ENCODE data around the gene UCN.
"Not testable (repeated sequence)": the region's sequence is repeated elsewhere in the genome, so short reads cannot be mapped to it uniquely, and the experiment has no call there.

The UCN gene

DNA sequence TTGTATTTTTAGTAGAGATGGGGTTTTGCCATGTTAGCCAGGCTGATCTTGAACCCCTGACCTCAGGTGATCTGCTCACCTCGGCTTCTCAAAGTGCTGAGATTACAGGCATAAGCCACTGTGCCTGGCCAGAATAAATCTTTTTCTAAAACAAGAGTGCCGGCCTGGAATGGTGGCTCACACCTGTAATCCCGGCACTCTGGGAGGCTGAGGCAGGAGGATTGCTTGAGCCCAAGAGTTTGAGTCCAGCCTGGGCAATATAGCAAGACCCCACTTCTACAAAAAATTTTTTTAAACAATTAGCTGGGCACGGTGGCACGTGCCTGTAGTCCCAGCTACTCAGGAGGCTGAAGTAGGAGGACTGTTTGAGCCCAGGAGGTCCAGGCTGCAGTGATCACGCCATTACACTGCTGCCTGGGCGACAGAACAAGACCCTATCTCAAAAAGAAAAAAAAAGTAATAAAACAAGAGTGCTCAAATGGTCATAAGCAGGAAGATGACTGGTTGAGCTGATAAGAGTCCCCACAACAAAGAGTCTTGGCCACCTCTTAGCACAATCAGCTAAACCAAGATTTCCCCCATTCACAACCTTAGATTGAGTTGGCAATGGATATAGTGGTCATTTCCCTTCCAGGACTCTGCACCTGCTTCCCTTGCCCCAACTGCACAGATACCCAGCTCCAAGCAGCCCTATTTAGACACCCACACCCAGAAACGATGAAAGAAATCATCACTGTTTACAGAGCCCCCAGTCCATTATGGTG lies 5.8 kb upstream of the UCN start:
- no peak for DNase-seq

DNA sequence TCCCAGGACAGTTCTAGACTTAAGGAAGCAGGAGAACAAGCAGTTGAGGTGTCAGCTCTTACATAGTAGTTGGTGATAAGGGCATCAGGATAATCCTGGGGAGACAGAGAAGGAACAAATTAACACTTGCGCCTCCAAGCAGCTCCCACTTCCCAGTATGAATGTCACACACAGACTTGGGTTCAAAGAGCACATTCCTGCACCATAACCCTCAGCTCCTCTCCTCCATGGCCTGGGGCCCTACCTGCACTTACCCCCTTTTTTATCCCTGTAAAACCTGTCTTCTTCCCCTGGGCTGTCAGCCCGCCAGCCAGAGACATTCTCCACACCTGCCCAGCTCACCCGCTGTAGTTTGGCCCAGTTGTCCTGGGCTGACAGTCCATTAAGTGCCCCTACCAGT lies 3.9 kb upstream of the UCN start:
- no peak for DNase-seq

DNA sequence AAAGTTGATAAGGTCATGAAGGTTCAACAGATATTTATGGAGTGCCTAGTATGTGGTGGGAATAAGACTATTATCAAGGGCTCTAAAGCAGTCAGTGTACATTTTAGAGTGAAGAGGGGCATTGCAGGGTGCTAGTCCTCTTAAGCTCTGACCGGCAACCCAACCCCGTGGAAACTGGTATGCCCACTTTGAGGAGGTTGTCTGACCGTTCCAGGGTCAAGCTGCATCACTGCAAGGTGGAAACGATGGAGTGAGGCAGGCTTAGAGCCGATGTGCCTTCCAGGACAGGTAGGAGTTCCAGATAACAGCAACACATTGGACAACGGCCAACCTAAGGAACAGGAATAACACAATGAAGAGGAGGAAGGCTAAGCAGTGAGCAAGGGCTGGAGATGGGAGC lies 1.4 kb upstream of the UCN start:
- no peak for DNase-seq

DNA sequence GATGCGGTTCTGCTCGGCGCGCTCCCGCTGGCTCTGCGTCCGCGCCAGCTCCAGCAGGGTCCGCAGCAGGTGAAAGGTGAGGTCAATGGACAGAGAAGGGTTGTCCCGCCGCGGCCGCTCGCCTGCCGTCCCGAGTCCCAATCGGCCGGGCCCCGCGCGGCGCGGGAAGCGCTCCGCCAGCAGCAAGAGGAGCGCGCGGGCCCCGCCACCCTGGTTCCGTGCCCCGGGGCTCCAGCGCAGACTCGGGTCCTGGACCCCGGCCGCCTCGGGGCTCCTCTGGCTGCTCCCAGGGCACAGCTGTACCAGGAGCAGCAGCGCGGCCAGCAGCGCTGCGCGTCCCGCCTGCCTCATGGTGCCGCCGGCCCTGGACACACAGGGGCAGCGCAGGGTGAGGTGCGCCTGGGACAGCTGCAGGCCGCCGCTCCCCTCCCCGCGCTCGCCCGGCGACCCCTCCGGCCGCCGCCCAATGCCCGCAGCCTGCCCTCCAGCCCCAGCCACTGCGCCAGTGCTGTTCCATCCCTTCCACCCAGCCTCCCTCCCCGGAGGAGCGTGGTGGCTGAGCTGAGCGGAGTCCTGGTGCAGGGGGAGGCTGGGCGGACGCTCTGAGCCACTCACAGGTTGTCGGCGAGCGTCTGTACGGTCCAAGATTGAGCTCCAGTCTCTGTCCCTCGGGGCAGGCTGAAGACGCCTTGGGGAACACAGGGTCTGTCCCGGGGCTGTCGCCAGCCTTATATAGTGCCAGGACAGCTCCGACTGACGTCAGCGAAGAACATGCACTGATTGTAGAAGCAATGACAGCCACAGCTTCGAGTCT lies 493 bp downstream of the UCN start:
- no peak for DNase-seq

DNA sequence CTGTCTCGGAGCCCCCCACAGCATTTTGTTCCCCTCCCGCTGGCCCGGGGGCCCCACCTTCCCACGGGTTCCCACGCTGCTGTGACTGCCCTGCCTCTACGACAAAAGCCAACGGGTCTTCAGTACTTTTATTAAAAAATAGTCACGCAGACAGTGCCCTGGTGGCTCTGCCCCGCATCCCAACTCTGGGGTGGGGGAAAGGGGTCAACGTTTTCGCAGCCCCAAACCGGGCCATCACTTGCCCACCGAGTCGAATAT lies 1.0 kb downstream of the UCN start:
- DNase-seq: no peak

DNA sequence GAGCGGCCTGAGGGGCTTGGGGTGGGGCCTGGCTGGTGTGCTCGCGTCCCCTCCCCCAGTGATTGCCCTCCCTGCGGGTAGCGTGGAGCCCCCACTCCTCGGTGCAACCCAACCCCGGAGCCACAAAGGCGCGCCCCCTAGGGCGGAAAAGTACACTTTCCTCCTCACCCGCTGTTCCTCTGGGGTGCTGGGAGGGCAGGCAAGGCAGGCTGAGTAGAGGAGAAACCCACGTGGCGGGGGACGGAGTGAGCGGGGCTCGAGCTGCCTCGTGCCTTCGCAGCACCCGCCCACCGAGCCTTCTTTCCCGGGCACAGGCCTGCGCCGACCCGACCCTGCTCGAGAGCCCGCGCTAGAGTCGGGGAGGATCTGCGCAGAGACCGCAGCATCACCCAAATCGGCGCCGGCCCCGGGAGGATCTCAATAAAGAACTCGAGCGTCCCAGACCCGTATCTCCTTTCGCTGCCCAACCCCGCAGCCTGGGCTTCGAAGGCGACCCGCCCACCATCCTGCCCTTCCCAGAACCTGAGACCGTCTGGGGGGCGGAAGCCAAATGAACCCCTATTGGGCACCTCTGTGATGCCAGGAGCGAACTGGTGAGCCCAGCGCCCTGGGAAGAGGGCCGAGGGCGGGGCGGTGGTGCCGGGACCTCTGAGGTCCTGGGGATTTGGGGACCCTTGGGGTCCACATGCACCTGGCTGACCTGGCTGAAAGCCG lies 1.5 kb downstream of the UCN start:
- DNase-seq: peak; percentile 51

DNA sequence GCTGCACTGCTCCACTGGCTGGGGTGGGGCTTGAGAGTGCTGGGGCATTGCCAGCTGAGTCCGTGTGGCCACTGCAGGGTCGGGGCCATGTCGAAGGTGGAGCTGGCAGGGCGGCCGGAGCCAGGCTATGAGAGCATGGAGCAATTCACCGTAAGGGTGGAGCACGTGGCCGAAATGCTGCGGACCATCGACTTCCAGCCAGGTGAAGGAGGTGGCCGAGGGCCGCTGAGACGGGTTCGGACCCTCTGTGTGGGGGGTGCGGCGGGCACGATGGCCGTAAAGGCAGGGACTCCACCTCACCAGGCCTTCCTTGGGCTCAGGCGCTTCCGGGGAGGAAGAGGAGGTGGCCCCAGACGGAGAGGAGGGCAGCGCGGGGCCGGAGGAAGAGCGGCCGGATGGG lies 2.1 kb downstream of the UCN start:
- DNase-seq: no peak

DNA sequence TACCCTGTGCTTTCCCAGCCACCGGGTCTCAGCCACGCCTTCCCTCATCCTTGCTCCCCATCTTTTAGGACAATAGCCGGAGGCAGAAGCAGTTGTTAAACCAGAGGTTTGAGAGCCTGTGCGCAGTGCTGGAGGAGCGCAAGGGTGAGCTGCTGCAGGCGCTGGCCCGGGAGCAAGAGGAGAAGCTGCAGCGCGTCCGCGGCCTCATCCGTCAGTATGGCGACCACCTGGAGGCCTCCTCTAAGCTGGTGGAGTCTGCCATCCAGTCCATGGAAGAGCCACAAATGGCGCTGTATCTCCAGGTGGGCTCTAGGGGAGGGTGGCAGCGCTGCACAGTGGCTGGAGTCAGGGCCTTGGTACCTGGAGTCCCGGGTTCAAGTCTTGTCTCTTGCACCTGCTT lies 2.7 kb downstream of the UCN start:
- no peak for DNase-seq

DNA sequence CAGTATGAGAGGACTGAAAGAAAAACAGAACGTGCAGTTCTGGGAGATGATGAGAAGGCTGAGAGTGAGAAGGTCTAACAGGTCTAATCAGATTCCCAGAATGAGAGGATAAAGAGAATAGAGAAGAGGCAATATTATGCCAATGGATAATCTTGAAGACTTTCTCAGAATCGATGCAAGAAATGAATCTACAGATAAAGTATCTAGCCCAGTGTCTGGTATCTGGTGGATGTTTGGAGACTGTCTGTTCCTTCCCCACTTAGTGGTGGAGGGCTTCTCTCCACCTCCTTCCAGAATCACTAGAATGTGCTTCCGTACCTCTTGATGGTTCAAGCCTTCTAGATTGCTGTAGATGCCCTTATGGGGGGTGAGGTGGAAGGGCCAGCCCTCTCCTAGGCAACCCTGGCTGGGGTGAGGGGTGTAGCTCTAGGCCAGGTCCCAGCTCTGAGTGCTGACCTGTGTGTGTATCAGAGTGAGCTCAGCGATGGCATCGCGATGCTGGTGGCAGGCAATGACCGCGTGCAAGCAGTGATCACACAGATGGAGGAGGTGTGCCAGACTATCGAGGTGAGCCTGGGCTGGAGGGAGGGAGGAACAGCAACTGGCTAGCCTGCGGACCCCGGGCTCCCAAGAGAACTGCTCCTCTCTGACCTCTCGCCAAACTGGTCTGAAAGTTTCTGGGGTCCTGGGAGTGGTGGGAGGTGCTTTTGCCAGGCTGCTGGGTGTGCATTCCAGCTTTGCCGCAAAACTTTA lies 3.6 kb downstream of the UCN start:
- DNase-seq: no peak

DNA sequence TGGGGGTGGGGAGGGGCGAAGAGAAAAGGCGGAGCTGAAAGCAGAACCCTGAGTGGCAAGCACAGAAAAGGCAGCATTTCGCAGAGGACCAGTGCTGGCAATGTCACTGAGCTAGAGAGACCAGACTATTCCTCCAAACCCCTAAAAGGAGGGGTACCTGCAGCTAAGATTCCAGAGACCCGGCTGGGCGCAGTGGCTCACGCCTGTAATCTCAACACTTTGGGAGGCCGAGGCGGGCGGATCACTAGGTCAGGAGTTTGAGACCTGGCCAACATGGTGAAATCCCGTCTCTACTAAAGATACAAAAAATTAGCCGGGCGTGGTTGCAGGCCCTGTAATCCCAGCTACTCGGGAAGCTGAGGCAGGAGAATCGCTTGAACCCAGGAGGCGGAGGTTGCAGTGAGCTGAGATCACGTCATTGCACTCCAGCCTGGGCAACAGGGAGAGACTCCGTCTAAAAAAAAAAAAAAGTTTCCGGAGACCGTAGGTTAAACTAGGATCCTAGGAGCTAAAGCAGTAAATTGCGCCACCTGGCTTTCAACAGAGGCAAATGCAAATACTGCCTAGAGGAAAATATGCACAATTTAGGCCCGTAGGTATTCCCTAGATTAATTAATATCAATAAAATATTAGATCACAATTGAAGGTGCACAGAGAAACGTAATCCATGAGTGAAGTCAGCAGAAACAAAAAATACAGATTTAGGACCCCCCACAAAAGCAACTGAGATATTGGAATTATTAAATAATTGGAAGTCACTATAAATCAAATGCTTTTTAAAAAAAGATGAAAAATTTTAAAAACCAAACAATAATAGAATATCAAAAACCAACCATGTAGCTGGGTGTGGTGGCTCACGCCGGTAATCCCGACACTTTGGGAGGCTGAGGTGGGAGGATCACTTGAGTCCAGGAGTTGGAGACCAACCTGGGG lies 4.9 kb downstream of the UCN start:
- DNase-seq: no peak

DNA sequence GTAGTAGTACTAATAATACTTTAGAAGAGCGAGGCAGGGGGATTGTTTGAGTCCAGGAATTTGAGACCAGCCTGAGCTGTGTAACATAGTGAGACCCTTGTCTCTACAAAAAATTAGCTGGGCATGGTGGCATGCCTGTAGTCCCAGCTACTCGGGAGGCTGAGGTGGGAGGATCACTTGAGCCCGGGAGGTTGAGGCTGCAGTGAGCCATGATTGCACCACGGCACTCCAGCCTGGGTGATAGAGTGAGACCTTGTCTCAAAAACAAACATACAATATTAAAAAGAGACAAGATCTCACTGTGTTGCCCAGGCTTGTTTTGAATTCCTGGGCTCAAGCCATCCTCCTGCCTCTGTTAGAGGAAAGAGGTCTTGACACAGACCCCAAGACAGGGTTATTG lies 7.6 kb downstream of the UCN start:
- not testable (repeated sequence) for DNase-seq

DNA sequence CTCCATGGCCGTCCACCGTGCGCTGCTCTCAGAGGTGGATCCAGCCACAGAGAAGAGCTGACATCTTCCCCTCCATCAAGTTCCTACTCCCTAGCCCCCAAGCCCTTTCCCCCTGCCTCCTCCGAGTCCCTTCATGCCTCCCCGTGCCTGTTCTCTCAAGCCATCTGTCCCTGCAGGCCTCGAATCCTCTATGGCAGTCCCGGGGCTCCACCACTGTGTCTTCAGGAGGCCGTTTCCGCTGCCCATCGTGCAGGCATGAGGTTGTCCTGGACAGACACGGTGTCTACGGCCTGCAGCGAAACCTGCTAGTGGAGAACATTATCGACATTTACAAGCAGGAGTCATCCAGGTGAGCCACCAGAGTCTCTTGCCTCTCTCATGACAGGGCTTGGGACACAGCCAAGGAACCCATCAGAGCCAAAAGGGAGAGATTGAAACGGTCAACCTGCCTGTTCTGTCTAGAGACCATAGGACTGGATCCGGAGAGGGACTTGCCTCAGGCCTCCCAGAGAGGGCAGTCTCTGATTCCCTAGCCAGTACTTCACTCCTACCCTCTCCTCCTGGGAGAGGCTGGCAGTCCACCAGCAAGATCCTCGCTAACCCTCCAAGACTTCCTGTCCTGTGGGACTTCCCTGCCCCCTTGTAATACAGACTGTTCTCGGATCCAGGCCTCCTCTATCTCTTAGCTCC lies 9.7 kb downstream of the UCN start:
- DNase-seq: no peak

DNA sequence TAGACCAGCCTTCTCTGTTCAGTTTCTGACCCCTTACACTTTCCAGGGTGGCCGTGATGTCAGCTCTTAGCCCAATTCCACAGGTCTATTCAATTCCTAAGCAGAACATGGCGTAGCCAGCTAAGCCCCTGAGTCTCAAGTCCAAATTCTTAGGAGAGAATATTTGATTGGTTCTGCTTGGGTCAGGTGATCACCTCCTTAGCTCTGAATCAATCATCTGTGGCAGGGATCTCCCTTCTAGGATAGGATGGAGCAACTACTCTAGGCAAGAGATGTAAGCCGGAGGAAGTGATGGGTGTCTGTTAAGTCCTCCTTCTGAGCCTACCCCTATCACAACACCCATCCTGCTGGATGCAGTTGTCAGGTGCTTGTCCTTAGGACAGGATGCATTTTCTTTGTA lies 11.1 kb downstream of the UCN start:
- DNase-seq: no peak

DNA sequence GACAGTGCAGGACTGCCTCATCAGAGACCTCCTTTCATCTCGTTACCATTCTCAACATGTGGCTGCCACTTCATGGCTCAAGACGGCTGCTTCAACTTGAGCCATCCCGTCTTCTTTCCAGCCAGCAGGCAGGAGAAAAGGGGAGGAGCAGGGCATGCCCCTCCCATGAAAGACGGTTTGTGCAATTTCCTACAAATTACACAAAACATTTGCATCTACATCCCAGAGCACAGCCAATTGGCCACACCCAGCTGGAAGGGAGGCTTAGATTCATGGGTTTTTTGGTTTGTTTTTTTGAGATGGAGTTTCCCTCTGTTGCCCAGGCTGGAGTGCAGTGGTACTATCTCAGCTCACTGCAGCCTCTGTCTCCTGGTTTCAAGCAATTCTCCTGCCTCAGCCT lies 11.8 kb downstream of the UCN start:
- no peak for DNase-seq

DNA sequence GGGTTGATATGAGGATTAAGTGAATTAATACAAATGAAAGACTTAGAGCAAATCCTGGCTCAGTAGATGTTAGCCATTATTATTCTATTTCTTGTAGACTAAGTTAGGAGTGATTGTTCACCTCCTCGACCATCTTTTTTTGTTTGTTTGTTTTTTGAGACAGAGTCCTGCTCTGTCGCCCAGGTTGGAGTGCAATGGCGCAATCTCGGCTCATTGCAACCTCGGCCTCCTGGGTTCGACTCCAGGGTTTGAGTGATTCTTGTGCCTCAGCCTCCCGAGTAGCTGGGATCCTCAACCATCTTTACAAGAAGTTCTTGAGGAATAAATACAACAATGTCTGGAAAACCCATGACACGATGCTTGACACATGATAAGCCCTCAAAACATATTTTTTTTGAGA lies 13.3 kb downstream of the UCN start:
- no peak for DNase-seq

DNA sequence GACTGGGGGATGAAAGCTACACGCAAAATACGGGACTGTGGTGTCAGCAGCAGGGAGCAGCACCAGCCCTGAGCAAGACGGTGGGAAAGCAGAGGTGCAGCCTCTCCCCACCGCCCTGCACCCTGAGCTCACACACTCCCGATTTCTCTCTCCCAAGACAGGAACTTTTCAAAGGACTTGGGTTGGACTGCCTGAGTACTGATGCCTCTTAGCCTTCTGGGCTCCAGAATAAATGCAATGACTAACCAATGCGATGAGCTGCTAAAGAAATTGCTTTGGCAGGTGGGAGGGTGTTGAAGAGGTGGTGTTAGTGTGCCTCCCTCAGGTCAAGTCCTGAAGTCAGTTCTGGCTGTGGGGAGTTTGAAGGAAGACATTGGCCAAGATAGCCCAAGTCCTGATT lies 16.4 kb downstream of the UCN start:
- no peak for DNase-seq

DNA sequence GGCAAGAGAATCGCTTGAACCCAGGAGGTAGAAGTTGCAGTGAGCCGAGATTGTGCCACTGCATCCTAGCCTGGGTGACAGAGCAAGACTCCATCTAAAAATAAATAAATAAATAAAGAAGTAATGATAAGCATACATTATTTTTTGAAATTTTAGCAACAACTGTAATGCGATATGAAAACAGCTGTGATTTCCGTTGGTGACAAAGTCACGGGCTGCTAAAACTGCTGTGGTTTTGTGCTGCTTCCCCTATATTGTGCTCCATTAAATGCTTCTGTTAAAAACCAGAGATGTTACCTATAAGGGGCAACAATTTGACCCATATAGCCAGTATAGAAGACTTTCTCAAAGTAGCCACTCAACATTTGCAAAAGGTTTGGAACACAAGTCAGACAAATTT lies 17.7 kb downstream of the UCN start:
- DNase-seq: no peak

DNA sequence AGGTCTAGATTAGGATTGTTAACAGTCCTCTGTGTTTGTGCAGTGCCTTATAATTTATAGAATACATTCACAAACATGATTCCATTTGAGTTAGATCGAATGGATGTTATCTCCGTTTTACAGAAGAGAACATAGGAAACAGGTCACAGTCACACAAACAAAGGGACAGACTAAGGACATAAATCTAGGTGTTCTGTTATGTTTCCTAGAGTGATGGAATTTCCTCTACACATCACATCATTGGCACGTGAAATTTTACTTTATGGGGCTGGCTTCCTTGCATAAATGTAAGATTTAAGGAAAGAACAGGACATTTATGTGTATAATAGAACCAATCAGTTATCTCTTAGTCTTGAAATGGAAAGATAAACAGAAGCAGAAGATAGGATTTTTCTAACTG lies 19.6 kb downstream of the UCN start:
- no peak for DNase-seq

DNA sequence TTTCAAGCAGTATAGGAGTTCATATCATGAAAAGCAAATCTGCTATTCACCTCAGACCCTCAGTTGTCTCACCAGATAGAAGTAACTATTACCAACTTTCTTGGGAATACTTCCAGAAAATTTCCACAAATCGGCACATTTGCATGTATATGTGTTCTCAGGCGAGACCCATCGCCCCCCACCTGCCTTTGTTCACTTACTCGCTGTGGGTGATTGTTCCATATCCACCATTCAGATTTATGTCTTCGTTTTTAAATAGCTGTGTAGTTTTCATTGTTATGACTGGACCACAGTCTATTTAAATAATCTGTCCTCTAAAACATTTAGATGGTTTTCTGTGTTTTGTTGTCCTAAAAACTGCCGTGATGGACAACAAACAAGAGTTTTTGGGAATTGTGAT lies 22.8 kb downstream of the UCN start:
- DNase-seq: no peak

DNA sequence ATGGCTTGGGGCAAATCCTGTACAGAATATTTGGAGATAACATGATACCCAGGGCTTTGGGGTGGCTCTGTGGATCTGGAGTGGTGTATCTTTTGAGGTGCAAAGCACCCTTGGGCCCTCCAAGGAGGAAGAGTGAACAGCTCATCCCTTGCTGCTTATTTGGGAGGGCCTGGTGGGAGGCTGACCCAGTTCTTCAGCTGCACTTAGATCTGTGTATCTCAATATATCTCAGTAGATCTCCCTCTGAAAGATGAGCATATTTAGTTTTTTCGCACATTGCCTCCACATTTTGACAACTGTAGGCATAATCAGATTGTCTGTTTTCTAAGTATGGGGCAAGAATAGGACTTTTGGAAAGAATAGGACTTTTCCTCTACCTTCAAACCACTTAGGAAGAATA lies 23.2 kb downstream of the UCN start:
- DNase-seq: no peak

DNA sequence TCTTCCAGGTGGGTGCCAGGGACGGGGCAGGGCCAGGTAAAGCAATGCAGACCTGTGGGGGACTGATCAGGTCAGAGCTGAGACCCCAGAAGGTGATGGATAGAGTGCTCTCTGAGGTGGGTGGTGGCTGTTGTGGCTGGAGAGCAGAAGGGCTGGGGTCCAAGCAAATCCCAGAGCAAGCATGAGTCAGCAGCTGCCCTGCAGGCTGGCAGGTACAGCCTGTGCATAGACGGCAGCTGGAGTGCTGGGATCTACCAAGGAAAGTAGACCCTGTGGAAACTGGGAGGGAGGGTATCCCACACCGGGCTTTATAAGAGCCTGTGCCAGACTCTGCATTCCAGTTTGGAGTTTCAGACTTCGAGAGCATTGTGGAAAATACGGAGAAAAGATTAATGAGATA lies 25.4 kb downstream of the UCN start:
- DNase-seq: no peak

All from stimulated activated CD4-positive, alpha-beta T cell treated with anti-CD3 and anti-CD28 coated beads, Interleukin-4, amount 100 ng/mL, for 1 hour (primary cell).